GM18507 (cell line): ENCODE data around the gene TYR.
"Not testable (repeated sequence)": the region's sequence is repeated elsewhere in the genome, so short reads cannot be mapped to it uniquely, and the experiment has no call there.

Experiments
- DNase-seq: peaks from one replicate; pipeline ENCODE4 v3.0.0; 2011; ENCODE audit warnings: low read depth; ENCODE audit not compliant: insufficient read length; ENCODE audit errors: extremely low spot score
- FAIRE-seq: peaks from 2 replicates; lab custom pipeline; 2011; peaks lifted over from hg19 to GRCh38; lab: Jason Lieb, UNC

TYR gene

DNA sequence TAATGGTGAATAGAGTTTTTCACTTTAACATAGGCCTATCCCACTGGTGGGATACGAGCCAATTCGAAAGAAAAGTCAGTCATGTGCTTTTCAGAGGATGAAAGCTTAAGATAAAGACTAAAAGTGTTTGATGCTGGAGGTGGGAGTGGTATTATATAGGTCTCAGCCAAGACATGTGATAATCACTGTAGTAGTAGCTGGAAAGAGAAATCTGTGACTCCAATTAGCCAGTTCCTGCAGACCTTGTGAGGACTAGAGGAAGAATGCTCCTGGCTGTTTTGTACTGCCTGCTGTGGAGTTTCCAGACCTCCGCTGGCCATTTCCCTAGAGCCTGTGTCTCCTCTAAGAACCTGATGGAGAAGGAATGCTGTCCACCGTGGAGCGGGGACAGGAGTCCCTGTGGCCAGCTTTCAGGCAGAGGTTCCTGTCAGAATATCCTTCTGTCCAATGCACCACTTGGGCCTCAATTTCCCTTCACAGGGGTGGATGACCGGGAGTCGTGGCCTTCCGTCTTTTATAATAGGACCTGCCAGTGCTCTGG lies at the start of gene TYR:
TSS of gene TYR (plus strand) at position 185 of the 541 bp plus-strand sequence. CDS start at position 264, 79 bp downstream.
- no peak for FAIRE-seq
- no peak for DNase-seq

DNA sequence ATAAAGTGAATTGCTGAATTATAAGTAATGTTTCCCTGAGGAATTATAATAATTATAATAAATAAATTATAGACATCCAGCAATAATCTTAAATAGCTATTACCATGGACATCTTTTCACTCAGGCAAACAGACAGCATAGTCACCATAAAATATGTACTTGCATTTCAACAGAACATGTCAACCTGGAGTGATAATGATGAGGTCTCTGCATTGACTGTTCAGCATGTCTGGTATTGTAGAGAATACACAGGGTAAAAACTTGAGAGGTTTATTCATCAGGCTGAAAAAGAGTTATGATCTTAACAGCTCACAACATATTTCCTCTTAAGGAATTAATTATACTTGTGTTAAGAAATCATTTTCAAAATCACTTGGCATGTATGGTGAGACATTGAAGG lies 41.1 kb upstream of the TYR start:
- DNase-seq = no peak
- no peak for FAIRE-seq

DNA sequence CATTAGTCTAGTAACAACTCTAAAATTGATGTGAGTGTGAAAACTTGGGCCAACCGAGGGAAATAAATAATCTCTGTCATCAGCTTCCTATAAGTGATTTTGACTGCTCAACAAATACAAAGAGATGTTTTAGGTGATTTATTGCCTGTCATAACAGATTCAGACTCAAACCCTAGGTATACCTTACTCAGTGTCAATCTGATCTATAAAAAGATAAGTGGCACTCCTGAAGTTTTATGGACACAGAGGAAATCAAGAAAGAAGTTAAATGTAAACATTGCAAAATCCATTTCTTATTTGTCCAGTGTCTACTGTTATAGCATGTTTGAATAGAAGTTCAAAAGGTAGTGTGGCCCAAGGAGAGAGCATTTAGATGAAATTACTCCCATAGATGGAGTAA lies 30.4 kb upstream of the TYR start:
- FAIRE-seq (no peak), DNase-seq (no peak)

DNA sequence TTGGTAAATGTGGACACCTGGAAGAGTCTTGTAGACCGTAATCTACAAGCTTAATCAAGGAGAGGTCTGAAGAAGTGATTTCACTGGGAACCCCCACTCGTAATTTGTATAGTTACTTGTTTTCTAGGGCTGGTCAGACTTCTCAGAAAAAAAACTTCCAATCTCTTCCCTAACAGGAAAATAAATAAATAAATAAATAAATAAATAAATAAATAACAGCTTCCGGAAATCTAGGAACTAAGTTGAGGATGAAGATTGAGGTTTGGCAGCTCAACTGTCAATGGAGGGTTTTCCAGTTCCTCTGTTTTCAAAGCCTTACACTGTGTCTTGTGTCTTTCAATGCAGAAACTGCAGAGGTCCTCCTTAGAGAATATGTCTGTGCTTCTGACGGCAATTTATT lies 17.7 kb upstream of the TYR start:
- FAIRE-seq = no peak
- no peak for DNase-seq

DNA sequence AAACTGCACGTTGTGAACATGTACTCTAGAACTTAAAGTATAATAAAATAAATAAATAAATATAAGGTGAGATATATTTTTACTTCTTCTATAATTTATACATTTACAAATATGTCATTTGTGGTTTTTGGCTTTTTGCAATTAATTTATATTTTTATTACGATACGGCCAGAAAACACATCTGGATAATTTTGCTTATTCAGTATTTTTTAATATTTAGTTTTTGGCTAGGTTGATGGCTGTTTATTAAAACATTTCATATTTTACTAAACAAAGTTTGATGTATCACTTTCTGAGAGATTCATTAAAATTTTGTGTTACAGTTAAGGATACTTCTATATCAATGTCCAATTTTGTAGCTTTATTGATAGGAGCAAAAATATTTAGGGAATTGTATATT lies 15.7 kb upstream of the TYR start:
- DNase-seq (no peak), FAIRE-seq (no peak)

DNA sequence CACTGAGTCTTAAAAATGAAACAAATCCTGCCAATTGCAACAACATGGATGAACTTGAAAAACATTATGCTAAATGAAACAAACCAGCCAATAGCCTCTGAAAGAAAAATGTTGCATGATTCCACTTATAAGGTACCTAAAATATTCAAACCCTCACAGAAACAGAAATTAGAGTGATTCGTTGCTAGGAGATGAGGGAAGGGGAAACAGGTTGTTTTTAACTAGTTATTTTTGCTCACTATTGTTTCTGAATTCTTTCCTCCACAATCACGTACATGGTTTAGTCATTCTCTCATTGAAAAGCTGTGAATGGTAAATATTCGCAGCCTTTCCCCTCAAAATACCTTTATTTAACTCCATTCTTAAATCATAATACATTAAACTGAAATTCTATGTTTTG lies 14.0 kb upstream of the TYR start:
- no peak for DNase-seq
- FAIRE-seq = no peak

DNA sequence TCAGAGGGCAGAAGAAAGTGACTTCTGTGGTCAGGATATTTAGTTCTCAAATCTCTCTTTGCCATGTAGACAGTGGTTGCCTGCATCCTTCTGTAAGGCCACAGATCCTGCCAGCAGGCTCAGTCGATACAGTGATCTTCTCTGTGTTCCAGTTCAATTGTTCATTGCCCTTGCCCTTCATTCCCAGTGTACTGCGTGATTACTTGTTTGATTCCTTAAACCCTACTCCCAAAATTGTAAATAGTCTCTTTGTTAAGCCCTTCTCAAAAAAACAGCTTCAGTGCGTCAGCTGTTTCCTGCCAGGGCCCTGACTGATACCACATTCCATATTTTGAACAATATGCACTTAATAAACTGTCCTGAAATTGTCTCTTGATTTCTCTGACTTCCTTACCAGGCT lies 9.3 kb upstream of the TYR start:
- FAIRE-seq (no peak), DNase-seq (no peak)

DNA sequence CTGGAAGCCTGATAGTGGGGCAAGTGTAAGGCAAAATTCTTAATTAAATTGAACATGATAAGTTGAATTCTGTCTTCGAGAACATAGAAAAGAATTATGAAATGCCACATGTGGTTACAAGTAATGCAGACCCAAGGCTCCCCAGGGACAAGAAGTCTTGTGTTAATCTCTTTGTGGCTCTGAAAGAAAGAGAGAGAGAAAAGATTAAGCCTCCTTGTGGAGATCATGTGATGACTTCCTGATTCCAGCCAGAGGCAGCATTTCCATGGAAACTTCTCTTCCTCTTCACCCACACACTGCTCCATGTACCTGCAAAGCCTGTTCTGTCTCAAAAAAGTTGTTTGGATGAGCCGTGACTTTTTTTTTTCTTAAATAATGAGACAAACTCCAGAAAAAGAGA lies 1.9 kb upstream of the TYR start:
- no peak for FAIRE-seq

DNA sequence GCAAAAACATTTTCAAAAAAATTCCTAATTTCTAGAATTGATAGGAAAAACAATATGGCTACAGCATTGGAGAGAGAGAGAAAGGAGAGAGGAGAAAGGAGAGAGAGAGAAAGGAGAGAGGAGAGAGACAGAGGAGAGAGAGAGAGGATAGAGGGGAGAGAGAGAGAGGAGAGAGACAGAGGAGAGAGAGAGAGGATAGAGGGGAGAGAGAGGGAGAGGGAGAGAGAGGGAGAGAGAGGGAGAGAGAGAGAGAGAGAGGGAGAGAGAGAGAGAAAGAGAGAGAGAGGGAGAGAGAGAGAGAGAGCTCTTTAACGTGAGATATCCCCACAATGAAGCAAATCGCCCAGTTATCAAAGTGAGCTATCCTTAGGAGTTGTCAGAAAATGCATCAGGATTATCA lies 737 bp upstream of the TYR start:
- no peak for DNase-seq
- FAIRE-seq = no peak

More for the DNA sequence above, 1.9 kb upstream of the TYR start:
- DNase-seq = no peak

DNA sequence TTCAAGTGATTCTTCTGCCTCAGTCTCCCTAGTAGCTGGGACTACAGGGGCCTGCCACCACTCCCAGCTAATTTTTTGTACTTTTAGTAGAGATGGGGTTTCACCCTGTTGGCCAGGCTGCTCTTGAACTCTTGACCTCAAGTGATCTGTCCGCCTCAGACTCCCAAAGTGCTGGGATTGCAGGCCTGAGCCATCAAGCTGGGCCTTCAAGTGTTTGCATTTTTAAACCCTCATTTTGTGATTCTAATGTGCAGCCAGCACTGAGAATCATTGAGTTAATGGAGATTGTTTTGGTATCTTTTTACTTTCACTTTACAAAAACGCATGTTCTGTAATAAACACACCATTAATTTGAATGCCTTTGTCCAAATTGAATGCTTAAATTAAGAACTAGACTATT lies 3.4 kb downstream of the TYR start:
- FAIRE-seq (no peak), DNase-seq (no peak)

DNA sequence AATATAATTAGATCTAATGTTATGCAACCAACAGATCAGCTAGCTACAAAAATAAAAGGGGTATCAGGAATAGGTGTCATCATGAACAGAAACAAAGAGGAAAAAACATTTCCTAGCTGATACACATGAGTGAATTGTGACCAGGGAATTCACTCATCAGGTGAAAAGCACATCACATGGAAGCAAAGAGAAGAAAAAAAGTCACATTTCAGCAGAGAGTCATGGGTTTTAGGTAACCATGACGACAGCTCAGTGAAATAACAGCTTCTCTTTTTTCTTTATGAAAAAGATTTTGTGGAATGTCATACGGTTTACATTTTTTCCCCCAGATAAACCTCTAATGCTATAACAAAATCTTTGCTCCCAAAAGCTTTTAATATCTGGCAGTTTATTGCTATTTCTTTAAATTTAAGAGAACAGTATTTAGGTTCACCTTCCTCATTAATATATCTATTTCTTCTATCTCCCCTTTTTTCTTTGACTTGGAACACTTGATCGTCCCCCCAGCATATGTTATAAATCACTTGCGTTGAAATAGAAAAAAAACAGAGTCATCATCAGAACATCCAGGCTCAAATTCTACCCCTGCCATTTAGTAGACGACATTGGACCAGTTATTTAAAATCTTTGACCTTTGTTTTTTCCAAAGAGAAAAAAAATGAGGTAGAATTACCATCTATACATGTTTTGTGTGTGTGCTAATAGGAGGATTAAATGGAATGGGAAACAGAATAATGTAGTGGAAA lies 5.3 kb downstream of the TYR start:
- FAIRE-seq = no peak
- DNase-seq = no peak

DNA sequence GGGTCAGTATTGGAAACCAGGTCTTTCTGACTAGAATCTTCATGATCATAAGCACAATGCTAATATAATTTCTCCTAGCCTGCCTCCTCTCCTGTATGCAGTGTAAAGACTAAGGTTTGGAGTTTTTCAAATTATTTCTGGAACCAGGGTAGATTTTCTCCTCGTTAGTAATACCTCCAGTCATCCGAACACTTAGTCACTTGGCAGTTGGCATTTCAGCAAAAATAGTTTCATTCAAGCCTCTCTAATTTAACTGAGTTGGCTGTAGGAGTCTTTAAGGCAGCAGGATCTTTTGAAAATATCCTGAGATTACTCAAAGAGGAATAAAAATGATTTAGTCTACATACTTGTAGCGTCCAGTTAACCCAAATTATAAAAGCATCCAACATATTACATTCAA lies 6.3 kb downstream of the TYR start:
- DNase-seq = no peak
- no peak for FAIRE-seq

DNA sequence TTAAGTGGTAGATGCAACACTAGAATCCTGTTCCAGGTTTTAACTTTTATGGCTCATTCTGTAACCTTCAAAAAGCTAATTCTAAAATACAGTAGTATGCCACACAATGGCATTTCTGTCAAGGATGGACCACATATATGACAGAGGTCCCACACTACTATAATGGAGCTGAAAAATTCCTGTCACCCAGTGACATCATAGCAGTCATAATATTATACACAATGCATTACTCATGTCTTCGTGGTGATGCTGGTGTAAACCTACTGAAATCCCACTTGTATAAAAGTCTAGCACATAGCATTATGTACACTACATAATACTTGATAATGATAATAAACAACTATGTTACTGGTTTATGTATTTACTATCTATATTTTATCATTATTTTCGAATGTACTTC lies 12.1 kb downstream of the TYR start:
- no peak for DNase-seq
- FAIRE-seq = no peak

DNA sequence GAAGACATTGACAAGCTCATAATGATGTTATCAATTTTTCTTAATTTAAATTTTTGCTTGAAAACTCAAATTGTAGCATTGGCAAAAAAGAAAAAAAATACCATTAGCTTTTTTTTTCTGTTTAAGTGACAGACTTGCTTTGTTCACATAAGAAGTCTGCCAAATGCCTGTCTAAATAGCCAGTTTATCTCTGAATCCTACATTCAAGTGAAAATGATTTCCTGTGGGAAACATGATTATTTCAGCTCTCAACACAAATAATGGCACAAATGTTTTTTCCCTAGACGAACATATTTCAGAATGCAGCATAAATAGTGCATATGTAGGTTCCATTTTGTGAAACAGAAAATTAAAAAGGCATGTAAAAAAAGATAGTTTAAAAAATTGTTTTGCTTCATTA lies 23.5 kb downstream of the TYR start:
- DNase-seq = no peak
- FAIRE-seq = no peak

DNA sequence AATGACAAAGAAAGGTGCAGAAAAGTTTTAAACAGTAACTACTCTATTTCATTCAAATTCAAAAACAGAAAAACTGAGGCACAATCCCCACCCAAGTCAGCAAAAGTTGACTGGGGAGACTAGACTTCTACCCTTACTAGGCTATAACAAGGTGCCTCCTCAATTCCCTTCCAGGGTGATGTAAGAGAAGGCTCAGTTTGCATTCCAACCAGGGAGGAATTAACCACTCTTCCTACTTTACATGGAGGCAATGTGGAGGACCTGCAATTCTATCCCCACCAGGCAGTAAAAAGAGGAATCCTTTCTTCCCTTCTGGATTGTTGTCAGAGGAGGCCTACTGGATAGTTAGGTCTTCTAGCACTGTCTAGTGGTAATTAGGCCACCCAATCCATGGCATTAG lies 26.1 kb downstream of the TYR start:
- DNase-seq (no peak), FAIRE-seq (no peak)

DNA sequence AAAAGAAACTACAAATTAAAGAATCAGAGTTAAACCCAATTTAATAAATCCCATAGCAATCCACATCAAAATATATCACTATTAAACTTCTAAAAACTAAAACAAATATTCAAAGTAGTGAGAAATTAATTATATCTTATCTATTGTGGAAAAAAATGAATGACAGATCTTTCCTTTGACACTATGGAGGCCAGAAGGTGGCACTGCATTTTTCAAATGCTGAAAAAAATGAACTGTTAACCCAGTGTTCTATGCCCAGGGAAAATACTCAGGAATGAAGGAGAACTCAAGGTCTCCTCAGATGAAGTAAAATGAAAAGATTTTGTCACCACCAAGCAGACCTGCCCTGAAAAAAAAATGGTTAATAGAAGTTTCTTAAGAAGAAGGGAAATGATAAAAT lies 27.7 kb downstream of the TYR start:
- DNase-seq (no peak), FAIRE-seq (no peak)

DNA sequence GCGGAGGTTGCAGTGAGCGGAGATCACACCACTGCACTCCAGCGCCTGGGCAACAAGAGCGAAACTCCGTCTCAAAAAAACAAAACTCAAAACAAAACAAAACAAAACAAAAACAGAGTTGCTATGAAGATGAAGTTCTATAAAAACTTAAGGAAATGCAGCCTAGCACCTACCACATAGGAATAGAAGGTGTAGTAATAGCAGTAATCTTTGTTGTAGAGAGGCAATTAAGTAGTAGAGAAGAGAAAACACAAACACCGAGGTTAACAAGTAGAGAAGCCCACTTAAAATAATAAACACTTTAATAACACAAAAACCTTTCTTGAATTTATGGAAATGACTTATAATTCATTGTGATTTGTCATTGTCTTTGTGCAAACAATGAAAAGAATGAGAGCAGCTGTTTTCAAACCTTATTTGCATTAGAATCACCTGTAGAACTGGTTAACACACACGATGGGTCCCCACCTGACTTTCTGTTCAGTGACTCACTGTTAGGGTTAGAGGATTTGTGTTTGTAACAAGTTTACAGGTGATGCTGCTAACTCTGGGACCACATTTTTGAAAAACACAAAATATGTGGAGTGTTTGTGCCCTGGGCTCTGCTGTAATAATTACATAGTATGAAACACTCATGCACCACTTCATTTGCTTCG lies 43.1 kb downstream of the TYR start:
- FAIRE-seq (no peak), DNase-seq (no peak)

DNA sequence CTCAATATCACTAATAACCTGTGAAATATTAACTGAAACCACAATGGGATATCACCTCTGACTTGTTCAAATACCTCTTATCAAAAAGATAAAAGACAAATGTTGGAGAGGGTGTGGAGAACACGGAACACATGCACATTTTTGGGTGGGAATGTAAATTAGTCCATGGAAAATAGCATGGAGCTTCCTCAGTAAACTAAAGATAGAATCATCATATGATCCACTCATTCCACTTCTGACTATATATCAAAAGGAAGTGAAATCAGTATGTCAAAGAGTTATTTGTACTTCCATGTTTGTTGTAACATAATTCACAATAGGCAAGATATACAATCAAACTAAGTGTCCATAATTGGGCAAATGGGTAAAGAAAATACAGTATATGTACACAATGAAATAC lies 57.4 kb downstream of the TYR start:
- DNase-seq (no peak), FAIRE-seq (no peak)

DNA sequence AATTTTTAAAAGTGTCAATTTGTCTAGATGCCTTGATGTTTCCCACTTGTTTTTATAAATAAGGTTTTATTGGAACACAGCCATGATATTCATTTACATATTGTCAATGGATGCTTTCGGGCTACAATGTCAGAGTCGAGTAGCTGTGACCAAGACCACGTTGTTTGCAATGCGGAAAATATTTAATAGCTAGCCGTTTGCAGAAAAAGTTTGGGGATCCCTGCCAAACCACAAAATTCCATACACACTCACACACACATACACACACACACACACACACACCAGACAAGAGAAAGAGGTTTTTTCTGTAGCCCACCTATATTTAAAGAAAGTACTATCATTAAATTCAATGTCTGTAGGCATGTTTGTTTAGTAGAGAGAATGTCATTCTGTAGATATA lies 58.3 kb downstream of the TYR start:
- FAIRE-seq (no peak), DNase-seq (no peak)

DNA sequence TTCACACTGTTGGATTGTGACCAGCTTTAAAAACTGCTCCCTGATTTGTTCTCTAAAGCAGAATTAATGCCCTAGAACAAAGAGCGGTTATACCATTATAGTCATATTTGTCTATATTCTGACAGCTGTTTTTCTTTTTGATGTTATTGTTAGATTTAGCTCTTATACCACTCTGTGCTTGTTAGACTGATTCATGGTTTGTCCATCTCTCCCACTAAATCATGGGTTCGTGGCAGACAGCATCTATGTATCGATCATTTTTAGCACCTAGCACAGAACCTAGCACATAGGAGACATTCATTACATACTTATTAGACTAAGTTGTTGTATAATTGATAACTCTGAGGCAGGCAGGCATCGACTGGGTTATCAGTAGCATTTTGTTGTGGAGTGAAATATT lies 69.3 kb downstream of the TYR start:
- FAIRE-seq = peak; percentile 5
- not testable (repeated sequence) for DNase-seq

DNA sequence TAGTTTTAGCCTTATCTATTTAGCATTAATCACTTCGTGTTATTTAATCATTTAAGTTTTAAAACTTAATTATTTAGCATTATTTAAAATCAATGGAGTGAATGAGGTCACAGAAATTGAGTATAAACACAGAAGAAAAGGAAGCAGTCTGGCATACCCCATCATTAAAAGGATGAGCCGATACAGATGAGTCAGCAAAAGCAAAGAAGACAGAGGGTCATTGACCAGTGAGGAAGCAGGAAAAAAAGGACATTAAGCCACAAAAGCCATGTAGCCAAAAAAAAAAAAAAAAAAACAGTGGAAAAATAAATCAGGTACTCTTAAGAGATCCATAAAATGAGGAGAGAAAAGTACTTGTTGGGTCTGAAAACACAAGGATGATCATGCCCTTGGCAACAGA lies 71.5 kb downstream of the TYR start:
- DNase-seq (no peak), FAIRE-seq (no peak)
